ENCODE data around the gene GRK6. TPM values are rescaled to one million over a fixed set of nuclear protein-coding genes. Genes with fewer than 3 reads are reported as not detected.

Gene GRK6
- total RNA-seq, 2 experiments from 2014 or later, result 186 to 192 TPM

DNA sequence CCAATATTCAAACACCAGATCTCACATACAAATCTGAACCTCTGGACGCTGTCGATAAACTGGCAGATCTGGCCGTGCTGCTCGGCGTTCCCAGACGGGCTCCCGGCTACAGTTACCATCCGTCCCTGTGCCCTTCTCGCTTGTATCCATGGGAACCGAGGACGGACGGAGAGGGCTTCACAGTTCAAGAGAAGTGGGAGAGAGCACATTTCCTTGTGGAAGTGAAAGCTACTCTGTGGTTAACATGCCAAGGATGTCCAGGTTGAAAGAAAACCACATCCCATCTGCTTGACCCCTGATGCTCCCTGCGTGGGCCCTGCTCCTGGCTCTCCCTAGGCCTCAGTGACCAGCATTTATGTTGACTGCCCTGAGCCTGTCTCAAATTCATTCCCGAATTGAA, 53.3 kb downstream of the GRK6 start:
- H3K9me3 Mint-ChIP-seq, result no peaks in the 10 kb centered on the region

DNA sequence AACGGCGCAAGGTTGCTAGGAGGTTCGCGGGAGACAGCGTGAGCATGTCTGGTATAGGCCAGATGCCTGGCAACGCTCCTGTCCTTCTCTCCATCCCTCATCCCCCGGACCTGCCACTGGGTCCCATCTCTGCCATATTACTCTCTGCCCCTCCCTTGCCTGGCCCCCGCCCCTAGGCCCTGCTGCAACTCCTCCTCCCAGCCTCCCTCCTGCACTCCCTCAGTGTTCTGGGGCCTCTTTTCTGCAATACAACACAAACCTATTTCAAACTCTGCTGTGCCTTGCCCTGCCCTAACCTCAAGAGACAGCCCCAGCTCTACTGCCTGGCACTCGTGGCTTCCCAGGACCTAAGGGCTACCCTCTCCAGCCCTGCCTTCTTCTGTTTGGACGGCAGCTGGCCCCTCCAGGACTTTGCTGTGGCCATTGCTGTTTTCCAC, 55.9 kb downstream of the GRK6 start:
- Mint-ChIP-seq H3K27me3 (no peaks in the 10 kb centered on the region), H3K4me1 (ENCODE audit: low read depth) (peaks cover 14% of the 10 kb centered on the region), H3K9me3 (no peaks in the 10 kb centered on the region), H3K27ac (no peak overlapping the region), H3K4me3 (no peak overlapping the region), H3K36me3 (ENCODE audit: low read depth) (no peaks in the 10 kb centered on the region)
- TF ChIP-seq, protein P1, sequence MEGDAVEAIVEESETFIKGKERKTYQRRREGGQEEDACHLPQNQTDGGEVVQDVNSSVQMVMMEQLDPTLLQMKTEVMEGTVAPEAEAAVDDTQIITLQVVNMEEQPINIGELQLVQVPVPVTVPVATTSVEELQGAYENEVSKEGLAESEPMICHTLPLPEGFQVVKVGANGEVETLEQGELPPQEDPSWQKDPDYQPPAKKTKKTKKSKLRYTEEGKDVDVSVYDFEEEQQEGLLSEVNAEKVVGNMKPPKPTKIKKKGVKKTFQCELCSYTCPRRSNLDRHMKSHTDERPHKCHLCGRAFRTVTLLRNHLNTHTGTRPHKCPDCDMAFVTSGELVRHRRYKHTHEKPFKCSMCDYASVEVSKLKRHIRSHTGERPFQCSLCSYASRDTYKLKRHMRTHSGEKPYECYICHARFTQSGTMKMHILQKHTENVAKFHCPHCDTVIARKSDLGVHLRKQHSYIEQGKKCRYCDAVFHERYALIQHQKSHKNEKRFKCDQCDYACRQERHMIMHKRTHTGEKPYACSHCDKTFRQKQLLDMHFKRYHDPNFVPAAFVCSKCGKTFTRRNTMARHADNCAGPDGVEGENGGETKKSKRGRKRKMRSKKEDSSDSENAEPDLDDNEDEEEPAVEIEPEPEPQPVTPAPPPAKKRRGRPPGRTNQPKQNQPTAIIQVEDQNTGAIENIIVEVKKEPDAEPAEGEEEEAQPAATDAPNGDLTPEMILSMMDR (IDR thresholded peaks at IDR 0.05), result no peak
- POLR2A ChIA-PET, result no interaction called here
- H3K4me3 ChIP-seq (ENCODE audit: low read length), result no peak overlapping the region
- intact Hi-C loops (cut with DNase I, micrococcal nuclease), result no loop called here
- H3K27me3 ChIP-seq (ENCODE audit: control insufficient read depth in 1 of 2, insufficient read depth in 2 of 2, low read length in 2 of 2), result no peaks in the 10 kb centered on the region
- CTCF ChIA-PET, result interaction anchor here (0.6 kb wide), 1 partner anchor 76 kb away, joined by 3 read pairs; no protein-coding TSS in a partner anchor
- DNase-seq, result no peak
- H3K4me1 ChIP-seq (ENCODE audit: insufficient read depth, low read length), result peaks cover 16% of the 10 kb centered on the region
- no peak for ATAC-seq (ENCODE audit: poor library complexity)
- H3K9me3 ChIP-seq (ENCODE audit: control insufficient read depth in 1 of 2, insufficient read depth in 1 of 2, low read length in 2 of 2), result no peaks in the 10 kb centered on the region
- no peak overlapping the region for H3K27ac ChIP-seq (ENCODE audit: low read depth in 1 of 2, low read length in 2 of 2)
- peaks cover 2% of the 10 kb centered on the region for H3K36me3 ChIP-seq (ENCODE audit: insufficient read depth, low read length)

More for the DNA sequence above, 53.3 kb downstream of the GRK6 start:
- H3K4me3 Mint-ChIP-seq, result no peak overlapping the region
- peaks cover 20% of the 10 kb centered on the region for H3K4me1 ChIP-seq (ENCODE audit: insufficient read depth, low read length)
- no peaks in the 10 kb centered on the region for H3K27me3 Mint-ChIP-seq
- H3K27me3 ChIP-seq (ENCODE audit: control insufficient read depth in 1 of 2, insufficient read depth in 2 of 2, low read length in 2 of 2), result no peaks in the 10 kb centered on the region
- no peak overlapping the region for H3K4me3 ChIP-seq (ENCODE audit: low read length)
- no peak for ATAC-seq (ENCODE audit: poor library complexity)
- ChIA-PET CTCF (interaction anchor here (1.1 kb wide), 1 partner anchor 89 kb away, joined by 3 read pairs; no protein-coding TSS in a partner anchor), POLR2A (interaction anchor here (1.9 kb wide), 1 partner anchor 18 kb away, joined by 6 read pairs; the partner anchor contains the start of gene PDLIM7)
- H3K27ac ChIP-seq (ENCODE audit: low read depth in 1 of 2, low read length in 2 of 2), result no peak overlapping the region
- H3K4me1 Mint-ChIP-seq (ENCODE audit: low read depth), result peaks cover 30% of the 10 kb centered on the region
- intact Hi-C loops (cut with DNase I, micrococcal nuclease), result no loop called here
- TF ChIP-seq, protein P1 (IDR thresholded peaks at IDR 0.05), result no peak
- DNase-seq, result no peak
- H3K36me3 Mint-ChIP-seq (ENCODE audit: low read depth), result no peaks in the 10 kb centered on the region
- no peaks in the 10 kb centered on the region for H3K36me3 ChIP-seq (ENCODE audit: insufficient read depth, low read length)
- peak overlapping the region; percentile 87 for H3K27ac Mint-ChIP-seq
- H3K9me3 ChIP-seq (ENCODE audit: control insufficient read depth in 1 of 2, insufficient read depth in 1 of 2, low read length in 2 of 2), result no peaks in the 10 kb centered on the region

GRCh38 chr5:177483042-177483441, 56.6 kb downstream of the GRK6 start:
- no peak for DNase-seq
- peaks cover 14% of the 10 kb centered on the region for H3K4me1 Mint-ChIP-seq (ENCODE audit: low read depth)
- TF ChIP-seq, protein P1 (IDR thresholded peaks at IDR 0.05), result no peak
- ChIA-PET POLR2A (no interaction called here), CTCF (interaction anchor here (0.6 kb wide), 1 partner anchor 76 kb away, joined by 3 read pairs; no protein-coding TSS in a partner anchor)
- ATAC-seq (ENCODE audit: poor library complexity), result no peak
- Histone ChIP-seq H3K4me1 (ENCODE audit: insufficient read depth, low read length) (peaks cover 15% of the 10 kb centered on the region), H3K4me3 (ENCODE audit: low read length) (no peak overlapping the region), H3K27ac (ENCODE audit: low read depth in 1 of 2, low read length in 2 of 2) (no peak overlapping the region), H3K27me3 (ENCODE audit: control insufficient read depth in 1 of 2, insufficient read depth in 2 of 2, low read length in 2 of 2) (no peaks in the 10 kb centered on the region), H3K9me3 (ENCODE audit: control insufficient read depth in 1 of 2, insufficient read depth in 1 of 2, low read length in 2 of 2) (no peaks in the 10 kb centered on the region), H3K36me3 (ENCODE audit: insufficient read depth, low read length) (peaks cover 4% of the 10 kb centered on the region)
- intact Hi-C loops (cut with DNase I, micrococcal nuclease), result no loop called here
- H3K4me3 Mint-ChIP-seq, result no peak overlapping the region
- H3K36me3 Mint-ChIP-seq (ENCODE audit: low read depth), result no peaks in the 10 kb centered on the region
- no peak overlapping the region for H3K27ac Mint-ChIP-seq
- H3K27me3 Mint-ChIP-seq, result no peaks in the 10 kb centered on the region
- H3K9me3 Mint-ChIP-seq, result no peaks in the 10 kb centered on the region

All from CD4-positive, alpha-beta T cell (primary cell).